ENCODE results near the gene INPP5F.

GRCh38 chr10:119772334-119772733 is 46.5 kb downstream of the INPP5F start:
- no peak for TF ChIP-seq POLR2AphosphoS5 (IDR thresholded peaks at IDR 0.05)
- TF ChIP-seq POLR2A (IDR thresholded peaks at IDR 0.05), result no peak

Measured in spleen (tissue), 3 donors.